IPS-NIHi7 (cell line): ENCODE measurements around the gene NDUFA12.

Experiments
- DNase-seq: peaks from one replicate; pipeline ENCODE4 v3.0.0; 2012; ENCODE audit warnings: mixed read lengths; ENCODE audit errors: extremely low spot score

Gene NDUFA12

DNA sequence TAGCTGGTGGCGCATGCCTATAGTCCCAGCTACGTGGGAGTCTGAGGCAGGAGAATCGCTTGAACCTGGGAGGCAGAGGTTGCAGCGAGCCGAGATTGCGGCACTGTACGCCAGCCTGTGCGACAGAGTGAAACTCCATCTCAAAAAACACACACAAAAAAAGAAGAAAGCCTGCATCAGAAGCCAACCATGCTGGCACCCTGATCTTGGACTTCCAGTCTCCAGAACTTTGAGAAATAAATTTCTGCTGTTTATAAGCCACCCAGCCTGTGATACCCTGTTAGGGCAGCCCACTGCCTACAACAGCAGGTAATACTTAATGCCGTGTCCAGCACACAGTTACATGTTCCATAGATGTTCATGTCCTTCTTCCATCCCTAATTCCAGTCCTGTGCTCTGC, 62.7 kb downstream of the NDUFA12 start:
- DNase-seq: no peak

GRCh38 chr12:94938583-94938982, 64.9 kb downstream of the NDUFA12 start:
- DNase-seq: no peak

DNA sequence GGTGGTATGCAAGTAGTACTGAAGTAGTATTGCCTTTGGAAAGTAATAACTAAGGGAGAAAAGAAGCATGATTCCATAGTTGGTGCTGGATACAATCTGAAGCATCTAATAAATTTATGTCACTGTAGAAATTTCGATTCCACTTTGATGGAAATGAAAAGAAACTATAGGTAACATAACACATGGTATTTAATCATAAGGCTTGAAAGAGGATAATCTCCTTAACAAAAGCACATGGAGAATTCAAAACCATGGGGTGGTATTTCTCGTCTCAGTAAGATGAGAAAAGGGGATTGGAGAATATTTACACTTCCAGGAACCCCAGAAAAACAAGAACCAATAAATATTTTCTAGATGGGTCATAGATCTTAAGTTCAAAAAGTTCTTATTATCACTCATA, 72.7 kb downstream of the NDUFA12 start:
- no peak for DNase-seq

GRCh38 chr12:94930216-94930654, 73.3 kb downstream of the NDUFA12 start:
- no peak for DNase-seq

GRCh38 chr12:94929780-94930179, 73.7 kb downstream of the NDUFA12 start:
- no peak for DNase-seq

DNA sequence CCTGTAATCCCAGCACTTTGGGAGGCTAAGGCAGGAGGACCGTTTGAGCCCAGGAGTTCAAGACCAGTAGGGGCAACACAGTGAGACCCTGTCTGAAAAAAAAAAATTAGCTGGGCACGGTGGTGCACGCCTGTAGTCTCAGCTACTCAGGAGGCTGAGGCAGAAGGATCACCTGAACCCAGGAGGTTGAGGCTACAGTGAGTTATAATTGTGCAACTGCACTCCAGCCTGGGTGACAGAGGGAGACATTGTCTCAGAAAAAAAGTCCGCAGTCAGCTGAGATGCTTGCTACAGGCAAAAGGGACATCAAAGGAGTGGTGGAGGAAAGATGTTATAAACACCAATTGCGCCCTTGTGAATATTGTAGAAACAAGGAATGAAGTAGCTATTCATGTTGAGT, 77.8 kb downstream of the NDUFA12 start:
- no peak for DNase-seq

- no peak for DNase-seq
Observed at GRCh38 chr12:94925206-94925605, 78.3 kb downstream of the NDUFA12 start.

- DNase-seq: peak; percentile 43
Observed at GRCh38 chr12:94922561-94922960, 80.9 kb downstream of the NDUFA12 start.
